Endometrial microvascular endothelial cells (primary cell): ENCODE results near the gene CCDC120. TPM values are rescaled to one million over a fixed set of nuclear protein-coding genes. Genes with fewer than 3 reads are reported as not detected.

Experiments
- in situ Hi-C: cut with HindIII; loops from 2 replicates; pipeline ENCODE4 v1.10.0; 2017; ENCODE audit warnings: low sequenced_read_pairs, low pct_unique_long_range_greater_than_20kb; ENCODE audit errors: inconsistent ontology term
- total RNA-seq: library from RNA; depleted of rRNA; stranded (reverse); fragments of >200 nt; gene quantifications from one replicate; pipeline ENCODE4 v1.2.3, GENCODE V29; 2015; ENCODE audit errors: inconsistent ontology term

CCDC120 gene
- total RNA-seq, 1 donor from 2014 or later: 1.0 TPM

DNA sequence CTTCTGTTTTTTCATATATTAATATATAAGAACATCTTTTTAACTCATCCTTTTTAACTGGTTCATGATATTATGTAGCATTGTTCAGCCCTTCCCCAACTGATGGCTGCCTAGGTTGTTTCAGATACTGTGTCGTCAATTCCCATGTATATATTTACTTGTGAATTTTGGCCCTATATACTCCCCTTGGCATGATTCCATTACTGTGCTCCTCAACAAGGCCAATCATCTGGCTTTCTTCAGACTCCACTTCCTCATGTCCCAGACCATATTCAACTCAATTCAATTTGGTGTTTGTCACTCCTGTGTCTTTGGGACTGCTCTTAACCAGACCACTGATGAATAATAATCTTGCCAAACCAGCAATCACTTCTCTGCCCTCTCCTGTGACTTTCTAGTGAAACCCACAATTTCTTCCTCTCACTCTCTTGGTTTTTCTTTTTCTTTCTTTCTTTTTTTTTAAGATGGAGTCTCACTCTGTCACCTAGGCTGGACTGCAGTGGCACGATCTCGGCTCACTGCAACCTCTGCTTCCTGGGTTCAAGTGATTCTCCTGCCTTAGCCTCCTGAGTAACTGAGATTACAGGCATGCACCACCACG lies 23.6 kb downstream of the CCDC120 start:
- in situ Hi-C loops: no loop called here

DNA sequence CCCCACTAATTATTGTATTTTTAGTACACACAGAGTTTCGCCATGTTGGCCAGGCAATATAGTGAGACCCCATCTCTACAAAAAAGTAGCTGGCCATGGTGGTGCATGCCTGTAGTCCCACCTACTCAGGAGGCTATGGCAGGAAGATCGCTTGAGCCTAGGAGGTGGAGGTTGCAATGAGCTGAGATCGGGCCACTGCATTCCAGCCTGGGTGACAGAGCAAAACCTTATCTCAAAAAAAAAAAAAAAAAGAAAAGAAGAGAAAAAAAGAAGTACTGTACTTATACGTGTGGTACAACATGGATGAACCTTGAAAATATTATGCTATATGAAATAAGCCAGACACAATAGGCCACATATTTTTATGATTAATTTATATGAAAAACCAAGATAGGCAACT lies 30.8 kb downstream of the CCDC120 start:
- in situ Hi-C loops: no loop called here

DNA sequence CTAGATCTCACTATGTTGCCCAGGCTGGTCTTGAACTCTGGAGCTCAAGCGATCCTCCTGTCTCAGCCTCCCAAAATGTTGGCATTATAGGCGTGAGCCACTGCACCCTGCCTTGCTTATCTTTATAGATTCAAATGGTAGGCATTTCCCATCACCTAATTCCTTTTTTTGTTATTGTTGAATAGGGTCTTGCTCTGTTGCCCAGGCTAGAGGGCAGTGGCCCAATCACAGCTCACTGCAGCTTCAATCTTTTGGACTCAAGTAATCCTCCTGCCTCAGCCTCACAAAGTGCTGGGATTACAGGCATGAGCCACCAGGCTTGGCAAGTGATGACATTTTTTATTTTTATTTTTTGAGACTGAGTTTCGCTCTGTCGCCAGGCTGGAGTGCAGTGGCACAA lies 37.6 kb downstream of the CCDC120 start:
- in situ Hi-C loops: no loop called here

DNA sequence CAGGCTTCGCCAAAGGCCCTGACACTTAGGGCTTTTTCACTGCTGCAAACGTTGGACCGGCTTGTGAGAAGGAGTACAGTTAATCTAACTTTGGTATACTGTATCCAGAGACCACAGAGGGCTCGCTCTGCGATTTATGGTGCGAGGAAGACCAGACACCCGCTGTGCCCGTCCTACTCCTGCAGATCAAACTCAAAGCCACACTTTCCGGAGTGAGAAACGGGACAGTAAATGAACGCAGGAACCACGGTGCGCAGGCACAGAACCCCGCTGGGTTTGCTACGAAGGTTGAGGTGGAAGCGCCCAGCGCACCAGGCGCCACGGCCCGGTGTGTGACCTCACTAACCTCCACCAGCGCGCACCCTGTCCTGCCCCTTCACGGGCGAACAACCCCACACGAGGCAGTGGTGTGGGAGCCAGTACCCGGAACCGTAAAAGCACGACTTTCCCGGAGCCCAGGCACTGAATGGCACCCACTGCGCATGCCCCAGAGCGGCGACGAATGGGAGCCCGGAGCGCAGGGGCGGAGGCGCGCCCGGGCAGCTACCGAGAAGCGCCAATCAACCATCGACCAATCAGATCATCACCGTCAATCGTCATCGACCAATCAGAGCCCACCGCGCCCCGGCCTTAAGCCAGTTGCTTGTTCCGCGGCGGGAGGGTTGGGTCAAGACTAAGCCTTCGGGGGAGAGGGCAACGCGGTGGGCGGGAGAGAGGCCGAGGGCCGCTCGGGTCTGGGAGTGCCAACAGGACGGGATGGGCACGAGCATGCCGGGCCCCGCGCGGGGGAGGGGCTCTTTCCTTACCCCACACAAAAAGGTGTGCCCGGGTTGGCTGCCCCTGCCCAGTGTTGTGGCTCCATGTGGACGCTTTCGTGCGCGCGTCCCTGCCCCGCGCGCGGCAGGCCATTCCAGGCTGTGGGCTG lies 42.2 kb downstream of the CCDC120 start:
- in situ Hi-C loops: no loop called here

GRCh38 chrX:49101629-49101984 lies 42.8 kb downstream of the CCDC120 start:
- in situ Hi-C loops: no loop called here

DNA sequence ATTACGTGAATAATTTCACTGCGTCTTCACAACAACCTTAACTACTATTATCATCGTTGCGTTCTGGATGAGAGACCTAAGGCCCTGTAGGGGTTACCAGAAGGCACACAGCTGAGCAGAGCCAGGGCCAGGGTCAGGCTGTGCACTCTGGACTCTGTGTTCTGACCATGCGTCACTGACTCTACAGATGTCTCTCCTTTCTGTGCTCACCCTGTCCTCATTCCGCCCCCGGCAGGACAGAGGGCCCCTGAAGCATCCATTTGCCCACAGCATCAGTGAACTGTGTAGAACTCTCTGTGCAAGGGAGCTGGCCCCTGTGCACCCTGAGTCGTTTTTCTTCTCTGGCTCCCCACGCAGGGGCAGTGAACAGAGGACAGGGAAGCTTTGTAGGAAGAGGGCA lies 43.4 kb downstream of the CCDC120 start:
- in situ Hi-C loops: no loop called here

DNA sequence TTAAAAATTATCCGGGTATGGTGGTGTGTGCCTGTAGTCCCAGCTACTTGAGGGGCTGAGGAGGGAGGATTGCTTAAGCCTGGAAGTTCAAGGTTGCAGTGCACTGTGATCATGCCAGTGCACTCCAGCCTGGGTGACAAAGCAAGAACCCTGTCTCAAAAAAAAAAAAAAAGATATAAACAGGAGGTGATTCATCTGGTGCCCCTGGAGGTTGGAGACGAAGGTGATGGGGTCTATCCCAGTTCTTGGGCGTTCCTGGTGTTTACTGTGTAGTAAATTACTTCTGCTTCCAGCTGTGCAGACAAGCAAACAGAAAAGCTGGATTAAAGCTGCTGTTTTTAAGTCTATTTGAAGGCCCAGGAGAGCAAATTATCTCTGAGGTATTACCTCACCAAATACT lies 44.8 kb downstream of the CCDC120 start:
- in situ Hi-C loops: no loop called here

DNA sequence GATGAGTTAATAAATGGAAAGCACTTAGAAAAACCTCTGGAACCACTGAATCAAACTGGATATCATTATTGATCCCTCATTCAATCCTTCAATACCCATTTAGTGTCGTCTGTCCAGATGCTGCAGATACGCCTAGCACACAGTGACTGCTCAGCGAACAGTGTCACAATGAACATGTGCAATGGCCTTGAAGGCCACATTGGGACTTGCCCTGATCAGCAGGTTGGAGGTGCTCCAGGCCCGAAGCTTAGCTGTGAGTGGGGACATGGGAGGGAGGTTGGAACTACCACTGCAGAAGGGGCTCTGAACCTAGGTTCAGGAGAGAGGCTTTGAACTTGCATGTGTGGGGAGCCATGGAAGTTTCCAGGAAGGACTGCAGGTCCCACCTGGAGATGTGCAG lies 47.5 kb downstream of the CCDC120 start:
- in situ Hi-C loops: no loop called here

- in situ Hi-C loops: no loop called here
Measured at GRCh38 chrX:49106930-49107329, 48.1 kb downstream of the CCDC120 start.

- in situ Hi-C loops: no loop called here
Measured at GRCh38 chrX:49108641-49109040, 49.8 kb downstream of the CCDC120 start.

DNA sequence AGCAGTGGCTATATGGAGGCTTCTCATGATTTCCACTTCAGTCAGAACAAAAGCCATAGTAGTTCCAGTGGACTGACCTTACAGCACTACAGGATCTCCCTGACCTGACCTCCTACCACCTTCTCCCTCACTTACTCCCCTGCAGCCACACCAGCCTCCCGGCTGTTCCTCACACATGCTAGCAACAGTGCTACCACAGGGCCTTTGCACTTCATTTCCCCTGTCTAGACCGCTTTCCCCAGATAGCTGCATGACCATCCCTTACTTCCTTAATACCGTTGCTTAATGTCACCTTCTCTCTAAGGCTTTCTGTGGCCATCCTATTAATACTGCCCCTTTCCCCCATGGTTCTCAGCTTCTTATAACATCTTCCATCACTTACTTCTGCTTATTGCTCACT lies 51.6 kb downstream of the CCDC120 start:
- in situ Hi-C loops: no loop called here

DNA sequence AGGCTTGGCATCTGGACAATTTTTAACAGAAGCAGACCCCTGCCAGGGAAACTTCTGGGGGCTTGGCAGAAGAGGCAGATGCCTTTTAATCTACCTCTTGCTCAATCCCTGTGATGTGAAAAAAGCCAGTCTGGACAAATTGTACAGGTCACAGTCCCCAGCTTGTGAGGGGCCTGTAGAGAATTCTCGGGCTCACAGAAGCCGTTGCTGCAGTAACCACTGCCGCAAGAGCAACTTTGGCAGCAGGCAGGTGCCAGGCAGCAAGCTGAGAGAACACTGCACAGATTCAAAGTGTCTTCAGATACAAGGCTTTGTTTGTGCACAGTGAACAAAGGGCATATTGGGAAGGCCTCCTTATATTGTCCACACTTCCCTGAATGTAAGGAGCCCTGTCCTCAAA lies 53.0 kb downstream of the CCDC120 start:
- in situ Hi-C loops: no loop called here

- in situ Hi-C loops: no loop called here
Measured at GRCh38 chrX:49116076-49116475, 57.3 kb downstream of the CCDC120 start.

DNA sequence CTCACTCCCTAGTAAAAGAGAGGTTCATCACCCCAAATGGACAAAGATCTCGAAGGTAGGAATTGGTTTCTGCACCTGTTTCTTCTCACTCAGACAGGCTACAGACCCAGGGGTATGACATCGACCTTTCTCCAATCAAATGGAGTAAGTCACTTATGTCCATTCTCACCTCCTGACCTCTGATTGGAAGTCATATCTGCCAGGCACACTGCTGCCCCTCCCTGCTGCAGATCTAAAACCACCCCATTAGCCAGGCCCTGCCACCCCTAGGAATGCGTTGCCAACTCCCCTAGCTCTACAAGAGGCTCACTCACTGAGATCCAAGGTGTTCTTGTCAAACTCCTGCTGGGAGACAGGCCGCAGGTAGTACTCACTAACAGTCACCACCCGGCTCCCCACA lies 57.9 kb downstream of the CCDC120 start:
- in situ Hi-C loops: no loop called here

GRCh38 chrX:49117581-49117980 lies 58.8 kb downstream of the CCDC120 start:
- in situ Hi-C loops: no loop called here

Other genes starting within 250 kb of the CCDC120 start
- not detected for gene ERAS, start 232.5 kb upstream of the CCDC120 start, total RNA-seq
- not detected for gene PCSK1N, start 223.4 kb upstream of the CCDC120 start, total RNA-seq
- 58.7 TPM for gene TIMM17B, start 161.2 kb upstream of the CCDC120 start, total RNA-seq
- gene PQBP1, start 161.1 kb upstream of the CCDC120 start, total RNA-seq: 68.3 TPM
- 27.4 TPM for gene SLC35A2, start 147.4 kb upstream of the CCDC120 start, total RNA-seq
- gene PIM2, start 140.0 kb upstream of the CCDC120 start, total RNA-seq: 5.3 TPM
- 27.3 TPM for gene OTUD5, start 101.4 kb upstream of the CCDC120 start, total RNA-seq
- gene KCND1, start 87.2 kb upstream of the CCDC120 start, total RNA-seq: 1.4 TPM
- 21.2 TPM for gene GRIPAP1, start 56.7 kb upstream of the CCDC120 start, total RNA-seq
- 82.3 TPM for gene TFE3, start 15.6 kb upstream of the CCDC120 start, total RNA-seq
- 11.2 TPM for gene PRAF2, start 15.0 kb downstream of the CCDC120 start, total RNA-seq
- 33.7 TPM for gene WDR45, start 20.9 kb downstream of the CCDC120 start, total RNA-seq
- 29.1 TPM for gene GPKOW, start 64.7 kb downstream of the CCDC120 start, total RNA-seq
- 3.7 TPM for gene MAGIX, start 103.8 kb downstream of the CCDC120 start, total RNA-seq
- gene PLP2, start 112.9 kb downstream of the CCDC120 start, total RNA-seq: 135 TPM
- 23.4 TPM for gene PRICKLE3, start 127.4 kb downstream of the CCDC120 start, total RNA-seq
- gene SYP, start 141.2 kb downstream of the CCDC120 start, total RNA-seq: 0.09 TPM
- not detected for gene CACNA1F, start 174.3 kb downstream of the CCDC120 start, total RNA-seq
- 25.9 TPM for gene CCDC22, start 176.5 kb downstream of the CCDC120 start, total RNA-seq
- 0.28 TPM for gene FOXP3, start 205.7 kb downstream of the CCDC120 start, total RNA-seq
- 0.84 TPM for gene PPP1R3F, start 210.8 kb downstream of the CCDC120 start, total RNA-seq
- gene GAGE10, start 244.6 kb downstream of the CCDC120 start, total RNA-seq: not detected